Large intestine (tissue), 3 donors: ENCODE data around the gene GALNT4. TPM values are rescaled to one million over a fixed set of nuclear protein-coding genes. Genes with fewer than 3 reads are reported as not detected.

Experiments used
- DNase-seq, 2 donors: peaks; one replicate each; pipeline versions ENCODE4 v3.0.0 to v3.0.0-alpha.2; 2013
- H3K27ac ChIP-seq: one replicate; pipeline ENCODE4 v1.5.1; 2013; ENCODE audit warnings: low read length
- H3K27me3 ChIP-seq: 2 replicates; pipeline ENCODE4 v1.6.1; 2013; ENCODE audit warnings: low read length; ENCODE audit not compliant: control insufficient read depth, insufficient read depth
- H3K36me3 ChIP-seq: 2 replicates; pipeline ENCODE4 v1.6.1; 2013; ENCODE audit warnings: low read length; ENCODE audit not compliant: control insufficient read depth, insufficient read depth
- H3K4me1 ChIP-seq: one replicate; pipeline ENCODE4 v1.6.1; 2013; ENCODE audit warnings: low read length; ENCODE audit not compliant: control insufficient read depth, insufficient read depth
- H3K4me3 ChIP-seq: one replicate; pipeline ENCODE4 v1.5.1; 2013; ENCODE audit warnings: low read length
- H3K9me3 ChIP-seq: one replicate; pipeline ENCODE4 v1.6.1; 2013; ENCODE audit warnings: mild to moderate bottlenecking, low read depth, low read length, moderate library complexity; ENCODE audit not compliant: control insufficient read depth
- WGBS: methylation state at CpG from one replicate; pipeline ENCODE4 v1.1.5; 2013; ENCODE audit warnings: low lambda C conversion rate; ENCODE audit not compliant: insufficient coverage; 5-methylcytosine and 5-hydroxymethylcytosine counted together
- polyA plus RNA-seq: library from polyadenylated mRNA; unstranded; fragments of 120-200 nt; gene quantifications from one replicate; pipeline ENCODE4 v1.2.1, GENCODE V29; 2013

The GALNT4 gene
- polyA plus RNA-seq, 1 donor: 48.7 TPM

GRCh38 chr12:89497005-89497404 lies 27.6 kb downstream of the GALNT4 start:
- 45% methylated on average over 3 of the region's 4 CpGs for WGBS
- Histone ChIP-seq H3K27me3 (no peaks in the 10 kb centered on the region), H3K36me3 (peaks cover 2% of the 10 kb centered on the region), H3K4me3 (no peak overlapping the region), H3K4me1 (peaks cover 32% of the 10 kb centered on the region), H3K9me3 (peaks cover 3% of the 10 kb centered on the region), H3K27ac (peak overlapping the region; percentile 78)
- DNase-seq: peak; percentile 90 to 96

- 100% methylated on average over 2 of the region's 9 CpGs for whole genome bisulfite sequencing
- H3K9me3 ChIP-seq: no peaks in the 10 kb centered on the region
- peaks cover 36% of the 10 kb centered on the region for H3K4me1 ChIP-seq
- H3K36me3 ChIP-seq: peaks cover 5% of the 10 kb centered on the region
- no peaks in the 10 kb centered on the region for H3K27me3 ChIP-seq
- H3K27ac ChIP-seq: no peak overlapping the region
- DNase-seq: no peak
- H3K4me3 ChIP-seq: no peak overlapping the region
These were observed 30.0 kb downstream of the GALNT4 start for GRCh38 chr12:89494411-89495231.

GRCh38 chr12:89493670-89494302 lies 30.8 kb downstream of the GALNT4 start:
- peaks cover 32% of the 10 kb centered on the region for H3K4me1 ChIP-seq
- no peak overlapping the region for H3K4me3 ChIP-seq
- H3K27ac ChIP-seq: peak overlapping the region; percentile 55
- peaks cover 9% of the 10 kb centered on the region for H3K36me3 ChIP-seq
- H3K27me3 ChIP-seq: no peaks in the 10 kb centered on the region
- peak in 1 of 2 donors; percentile 38 for DNase-seq
- 100% methylated on average over 2 of the region's 5 CpGs for WGBS
- no peaks in the 10 kb centered on the region for H3K9me3 ChIP-seq

GRCh38 chr12:89492883-89493282 lies 31.7 kb downstream of the GALNT4 start:
- Histone ChIP-seq H3K27me3 (no peaks in the 10 kb centered on the region), H3K9me3 (no peaks in the 10 kb centered on the region), H3K27ac (peak overlapping the region; percentile 55), H3K36me3 (peaks cover 9% of the 10 kb centered on the region), H3K4me1 (peaks cover 31% of the 10 kb centered on the region), H3K4me3 (no peak overlapping the region)
- WGBS: 60% methylated on average over 3 of the region's 5 CpGs
- DNase-seq: peak; percentile 76 to 92

GRCh38 chr12:89490922-89491321 lies 33.7 kb downstream of the GALNT4 start:
- no CpG with 5 or more reads among the region's 1 CpG for WGBS
- peaks cover 19% of the 10 kb centered on the region for H3K4me1 ChIP-seq
- no peaks in the 10 kb centered on the region for H3K27me3 ChIP-seq
- no peaks in the 10 kb centered on the region for H3K9me3 ChIP-seq
- H3K27ac ChIP-seq: no peak overlapping the region
- H3K4me3 ChIP-seq: no peak overlapping the region
- peaks cover 19% of the 10 kb centered on the region for H3K36me3 ChIP-seq
- no peak for DNase-seq

- H3K27ac ChIP-seq: no peak overlapping the region
- no peaks in the 10 kb centered on the region for H3K9me3 ChIP-seq
- no CpG with 5 or more reads among the region's 2 CpGs for WGBS
These were observed 38.3 kb downstream of the GALNT4 start for GRCh38 chr12:89486264-89486663.

GRCh38 chr12:89484470-89484869 lies 40.1 kb downstream of the GALNT4 start:
- Histone ChIP-seq H3K27ac (no peak overlapping the region), H3K27me3 (no peaks in the 10 kb centered on the region), H3K9me3 (no peaks in the 10 kb centered on the region), H3K4me3 (no peak overlapping the region), H3K36me3 (peaks cover 16% of the 10 kb centered on the region), H3K4me1 (no peaks in the 10 kb centered on the region)
- no CpG with 5 or more reads among the region's 1 CpG for WGBS
- no peak for DNase-seq

More at GRCh38 chr12:89486264-89486663, 38.3 kb downstream of the GALNT4 start:
- Histone ChIP-seq H3K27me3 (no peaks in the 10 kb centered on the region), H3K4me3 (no peak overlapping the region), H3K4me1 (peaks cover 4% of the 10 kb centered on the region), H3K36me3 (peaks cover 23% of the 10 kb centered on the region)
- DNase-seq: no peak

- Histone ChIP-seq H3K4me3 (no peak overlapping the region), H3K4me1 (no peaks in the 10 kb centered on the region), H3K36me3 (peaks cover 4% of the 10 kb centered on the region), H3K9me3 (no peaks in the 10 kb centered on the region), H3K27ac (no peak overlapping the region), H3K27me3 (no peaks in the 10 kb centered on the region)
- no CpG with 5 or more reads among the region's 2 CpGs for WGBS
- DNase-seq: no peak
These were observed 43.2 kb downstream of the GALNT4 start for GRCh38 chr12:89481213-89481914.

- Histone ChIP-seq H3K27me3 (no peaks in the 10 kb centered on the region), H3K9me3 (no peaks in the 10 kb centered on the region), H3K36me3 (no peaks in the 10 kb centered on the region), H3K4me1 (no peaks in the 10 kb centered on the region), H3K4me3 (no peak overlapping the region), H3K27ac (no peak overlapping the region)
- DNase-seq: peak in 1 of 2 donors; percentile 24
- WGBS: 37% methylated on average over 3 of the region's 3 CpGs
These were observed 44.6 kb downstream of the GALNT4 start for GRCh38 chr12:89479982-89480381.

GRCh38 chr12:89477633-89478279 lies 46.8 kb downstream of the GALNT4 start:
- H3K4me1 ChIP-seq: no peaks in the 10 kb centered on the region
- H3K27me3 ChIP-seq: no peaks in the 10 kb centered on the region
- no peak for DNase-seq
- WGBS: 100% methylated on average over 2 of the region's 8 CpGs
- no peak overlapping the region for H3K27ac ChIP-seq
- H3K4me3 ChIP-seq: no peak overlapping the region
- H3K9me3 ChIP-seq: no peaks in the 10 kb centered on the region
- no peaks in the 10 kb centered on the region for H3K36me3 ChIP-seq
